NCI-H146 treated with DMSO at 0.1 percent for 48 hours (cell line): ENCODE results near the gene RANGAP1.
A peak's percentile ranks its signal among the peaks of the same experiment; 100 is the strongest.
"Not testable (repeated sequence)": the region's sequence is repeated elsewhere in the genome, so short reads cannot be mapped to it uniquely, and the experiment has no call there.

Experiments used
- DNase-seq: peaks from one replicate; lab custom pipeline; 2025; ENCODE audit not compliant: unreplicated experiment; lab: John Stamatoyannopoulos, UW

RANGAP1 gene

GRCh38 chr22:41301085-41302020 is 15.4 kb upstream of the RANGAP1 start, which contains the start of gene ZC3H7B:
TSS of gene ZC3H7B (plus strand) at chr22:41301525. CDS start at chr22:41320661, 19,136 bp downstream.
- DNase-seq, result peak; percentile 37

- DNase-seq, result no peak
Observed at GRCh38 chr22:41300661-41301060, 14.7 kb upstream of the RANGAP1 start.

DNA sequence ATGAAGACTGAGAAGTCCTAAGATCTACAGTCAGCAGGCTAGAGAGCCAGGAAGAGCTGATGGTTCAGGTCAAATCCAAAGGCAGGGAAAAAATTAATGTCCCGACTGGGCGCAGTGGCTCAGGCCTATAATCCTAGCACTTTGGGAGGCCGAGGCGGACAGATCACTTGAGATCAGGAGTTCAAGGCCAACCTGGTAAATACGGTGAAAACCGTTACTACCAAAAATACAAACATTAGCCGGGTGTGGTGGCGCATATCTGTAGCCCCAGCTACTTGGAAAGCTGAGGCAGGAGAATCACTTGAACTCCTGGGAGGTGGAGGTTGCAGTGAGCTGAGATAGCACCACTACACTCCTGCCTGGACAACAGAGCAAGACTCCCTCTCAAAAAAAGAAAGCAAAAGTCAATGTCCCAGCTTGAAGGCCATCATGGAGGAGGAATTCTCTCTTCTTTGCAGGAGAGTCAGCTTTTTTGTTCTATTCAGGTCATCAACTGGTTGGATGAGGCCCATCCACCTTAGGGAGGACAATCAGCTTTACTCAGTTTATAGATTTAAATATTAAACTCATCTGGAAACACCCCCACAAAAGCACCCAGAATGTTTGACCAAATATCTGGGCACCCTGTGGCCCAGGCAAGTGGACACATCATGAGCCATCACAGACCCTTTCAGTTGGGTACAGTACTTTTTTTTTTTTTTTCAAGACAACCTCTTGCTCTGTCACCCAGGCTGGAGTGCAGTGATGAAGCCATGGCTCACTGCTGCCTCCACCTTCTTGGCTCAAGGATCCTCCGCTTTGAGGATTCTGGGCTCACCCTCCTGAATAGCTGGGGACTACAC is 11.1 kb upstream of the RANGAP1 start:
- no peak for DNase-seq

DNA sequence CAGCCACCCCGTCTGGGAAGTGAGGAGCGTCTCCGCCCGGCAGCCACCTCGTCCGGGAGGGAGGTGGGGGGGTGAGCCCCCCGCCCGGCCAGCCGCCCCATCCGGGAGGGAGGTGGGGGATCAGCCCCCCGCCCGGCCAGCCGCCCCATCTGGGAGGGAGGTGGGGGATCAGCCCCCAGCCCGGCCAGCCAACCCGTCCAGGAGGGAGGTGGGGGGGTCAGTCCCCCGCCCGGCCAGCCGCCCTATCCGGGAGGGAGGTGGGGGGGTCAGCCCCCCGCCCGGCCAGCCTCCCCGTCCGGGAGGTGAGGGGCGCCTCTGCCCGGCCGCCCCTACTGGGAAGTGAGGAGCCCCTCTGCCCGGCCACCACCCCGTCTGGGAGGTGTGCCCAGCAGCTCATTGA is 8.8 kb upstream of the RANGAP1 start:
- DNase-seq, result not testable (repeated sequence)

GRCh38 chr22:41290262-41291221 is 4.6 kb upstream of the RANGAP1 start:
- DNase-seq, result no peak

DNA sequence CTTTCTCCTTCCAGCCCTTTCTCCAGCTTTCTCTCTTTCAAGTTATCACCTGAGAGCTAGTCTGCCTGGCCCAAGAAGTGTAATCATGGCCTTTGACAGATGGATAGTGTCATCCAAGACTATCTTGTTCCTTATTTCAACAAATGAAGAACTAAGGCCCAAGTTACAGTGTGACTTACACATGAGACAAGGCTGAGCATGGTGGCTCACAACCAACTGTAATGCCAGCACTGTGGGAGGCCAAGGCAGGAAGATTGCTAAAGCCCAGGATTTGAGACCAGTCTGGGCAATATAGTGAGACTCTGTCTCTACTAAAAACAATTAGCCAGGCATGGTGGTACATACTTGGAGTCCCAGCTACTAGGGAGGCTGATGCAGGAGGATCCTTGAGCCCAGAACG is 3.7 kb upstream of the RANGAP1 start:
- no peak for DNase-seq

DNA sequence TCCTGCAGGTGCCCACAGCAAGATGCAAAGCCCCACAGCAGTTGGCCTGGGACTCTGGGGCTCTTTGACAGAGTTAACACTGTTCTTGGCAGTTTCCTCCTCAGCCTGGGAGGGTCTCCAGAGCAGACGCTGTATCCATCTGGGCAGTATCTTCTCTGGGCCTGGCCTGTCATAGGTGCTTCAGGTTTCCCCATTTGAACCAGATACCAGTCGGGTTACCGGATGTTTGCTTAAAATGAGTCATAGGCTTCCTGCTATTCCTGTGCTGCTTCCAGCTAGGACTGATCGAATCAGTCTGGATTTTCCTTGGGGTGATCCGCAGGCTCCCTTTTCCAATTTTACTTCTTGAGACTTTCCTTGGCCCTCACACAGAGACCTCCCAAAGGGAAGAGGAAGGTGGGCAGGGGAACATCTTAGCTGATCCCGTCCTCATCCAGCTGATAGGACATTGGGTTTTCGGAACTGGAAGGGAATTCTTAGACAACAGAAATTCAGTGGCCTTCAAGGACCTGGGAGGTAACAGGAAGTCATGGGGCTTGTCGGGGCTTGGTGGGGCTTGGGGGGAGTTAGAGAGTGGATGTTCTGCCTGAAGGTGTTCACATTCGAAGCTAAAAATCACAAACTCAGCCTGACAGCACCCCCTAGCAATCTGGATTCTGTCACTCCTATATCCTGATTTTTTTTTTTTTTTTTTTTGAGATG is 2.4 kb upstream of the RANGAP1 start:
- DNase-seq, result peak; percentile 22

DNA sequence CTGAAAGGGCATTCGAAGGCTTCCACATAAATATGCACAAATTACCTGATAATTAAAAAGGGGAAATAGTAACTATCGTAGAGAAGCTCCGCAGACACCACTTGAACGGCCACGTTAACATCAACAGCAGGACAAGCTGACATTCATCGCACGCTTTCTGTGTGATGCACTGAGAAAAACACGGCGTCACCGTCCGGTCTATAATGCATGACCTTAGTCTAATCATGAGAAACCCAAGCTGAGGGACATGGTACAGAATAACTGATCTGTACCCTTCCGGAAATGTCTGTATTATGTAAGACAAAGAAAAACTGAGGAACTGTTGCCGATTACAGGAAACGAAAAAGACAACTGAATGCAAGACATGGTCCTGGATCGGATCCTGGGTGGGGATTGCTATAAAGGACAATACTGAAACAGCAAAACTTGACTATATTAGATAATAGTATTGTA is 678 bp upstream of the RANGAP1 start:
- DNase-seq, result no peak

GRCh38 chr22:41285441-41285819 is 557 bp downstream of the RANGAP1 start:
- peak; percentile 23 for DNase-seq

DNA sequence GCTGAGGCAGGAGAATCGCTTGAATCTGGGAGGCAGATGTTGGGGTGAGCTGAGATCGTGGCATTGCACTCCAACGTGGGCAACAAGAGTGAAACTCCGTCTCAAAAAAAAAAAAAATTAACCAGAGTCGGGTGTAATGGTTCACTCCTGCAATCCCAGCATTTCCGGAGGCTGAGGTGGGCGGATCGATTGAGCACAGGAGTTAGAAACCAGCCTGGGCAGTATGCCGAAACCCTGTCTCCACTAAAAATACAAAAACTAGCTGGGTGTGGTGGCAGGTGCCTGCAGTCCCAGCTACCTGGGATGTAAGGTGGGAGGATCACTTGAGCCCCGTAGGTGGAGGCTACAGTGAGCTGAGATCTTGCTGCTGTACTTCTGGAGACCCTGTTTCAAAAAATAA is 1.5 kb downstream of the RANGAP1 start:
- DNase-seq, result no peak

DNA sequence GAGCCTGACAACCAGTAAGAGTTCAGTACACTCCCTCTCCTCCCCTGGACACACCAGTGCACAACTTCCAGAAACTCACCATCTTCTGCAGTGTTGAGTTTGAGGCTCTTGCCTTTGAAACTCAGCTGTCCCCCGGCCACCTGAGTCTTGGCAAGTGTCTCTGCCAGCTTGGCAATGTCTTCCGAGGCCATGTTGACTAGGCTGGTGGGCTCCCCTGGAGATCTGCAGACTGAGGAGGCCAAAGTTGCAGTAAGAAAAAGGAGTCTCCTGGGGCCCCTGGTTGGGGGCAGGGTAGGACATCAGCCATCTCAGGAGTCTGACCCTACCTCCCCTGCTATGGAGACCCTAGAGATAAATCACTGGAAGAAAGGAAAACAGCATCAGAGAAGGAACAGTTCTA is 5.1 kb downstream of the RANGAP1 start:
- DNase-seq, result no peak

DNA sequence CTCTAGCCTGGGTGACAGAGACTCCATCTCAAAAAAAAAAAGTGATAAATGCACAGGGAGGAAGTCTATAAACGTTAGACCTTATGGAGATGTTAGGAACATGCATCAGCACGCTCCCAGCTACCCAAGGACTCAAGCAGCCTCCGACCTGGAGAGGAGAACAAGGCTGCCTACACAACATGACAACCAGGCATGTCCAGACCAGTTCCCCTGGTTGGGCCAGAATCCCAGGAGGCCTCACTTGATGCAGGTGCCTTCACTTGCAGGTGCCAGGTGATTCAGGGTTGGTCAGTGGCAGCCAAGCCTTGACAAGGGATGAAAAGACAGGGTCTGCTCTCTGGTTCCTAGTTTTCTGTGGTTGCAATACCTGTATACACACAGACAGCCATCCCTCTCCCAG is 5.9 kb downstream of the RANGAP1 start:
- DNase-seq, result no peak

DNA sequence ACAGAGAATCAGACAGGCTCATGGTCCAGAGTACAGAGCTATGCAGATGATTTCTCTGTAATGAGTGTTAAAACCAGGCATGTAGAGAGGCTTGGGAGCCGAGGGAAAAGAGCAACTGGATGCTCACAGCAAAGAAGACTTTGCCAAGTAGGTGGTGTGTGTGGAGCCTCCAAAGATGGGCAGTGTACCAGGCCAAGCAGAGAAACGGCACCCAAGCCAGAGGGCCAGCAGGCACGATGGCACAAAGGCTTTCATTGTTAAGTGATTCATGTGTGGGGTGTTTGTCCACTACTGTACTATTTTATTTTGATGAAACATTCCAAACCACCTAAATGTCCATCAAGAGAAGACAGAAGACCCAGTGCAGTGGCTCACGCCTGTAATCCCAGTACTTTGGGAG is 11.1 kb downstream of the RANGAP1 start:
- DNase-seq, result no peak

GRCh38 chr22:41273128-41273527 is 12.9 kb downstream of the RANGAP1 start:
- DNase-seq, result no peak

DNA sequence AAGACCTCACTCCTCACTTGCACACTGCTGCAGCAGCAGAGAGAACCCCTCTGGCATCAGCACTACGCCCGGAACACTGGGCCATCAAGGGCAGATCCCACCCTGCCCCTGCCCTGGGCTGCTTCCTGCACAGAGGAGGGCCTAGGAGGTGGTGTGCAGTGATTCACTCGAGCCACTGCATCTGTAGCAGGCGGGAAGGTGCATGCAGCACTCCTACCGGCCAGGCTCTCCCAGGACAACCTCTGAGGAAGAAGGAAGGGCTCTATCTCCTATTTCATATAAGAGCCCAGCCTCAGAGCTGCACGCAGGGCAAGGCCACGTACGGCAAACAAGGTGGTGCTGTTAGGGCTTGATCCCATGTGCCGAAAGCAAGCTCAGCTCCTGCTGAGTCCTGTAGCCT is 14.2 kb downstream of the RANGAP1 start:
- DNase-seq, result no peak

- DNase-seq, result no peak
Observed at GRCh38 chr22:41267958-41268357, 18.0 kb downstream of the RANGAP1 start.

DNA sequence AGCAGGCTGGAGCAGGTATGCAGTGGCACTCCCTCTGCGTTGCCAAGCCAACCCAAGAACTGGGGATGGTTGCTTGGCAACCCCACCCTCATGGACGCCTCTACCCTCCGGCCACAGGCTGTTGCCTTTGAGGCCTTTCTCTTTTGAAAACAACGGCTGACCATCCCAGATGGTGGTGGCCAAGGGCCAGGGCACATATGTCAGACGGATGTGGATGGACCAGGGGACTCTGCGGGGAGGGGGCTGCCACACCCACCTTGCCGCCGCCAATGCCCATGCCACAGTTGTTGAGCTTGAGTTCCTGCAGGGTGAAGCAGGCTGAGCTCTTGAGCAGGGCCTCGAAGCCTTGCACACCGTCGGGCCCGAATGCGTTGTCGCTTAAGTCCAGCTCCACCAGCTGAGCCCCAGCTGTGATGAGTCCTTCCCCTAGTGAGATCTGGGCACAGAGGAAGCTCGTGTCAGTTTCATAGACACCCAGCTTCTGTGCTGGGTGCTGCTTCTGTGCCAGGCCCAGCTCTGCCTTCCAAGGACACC is 21.5 kb downstream of the RANGAP1 start:
- DNase-seq, result no peak

DNA sequence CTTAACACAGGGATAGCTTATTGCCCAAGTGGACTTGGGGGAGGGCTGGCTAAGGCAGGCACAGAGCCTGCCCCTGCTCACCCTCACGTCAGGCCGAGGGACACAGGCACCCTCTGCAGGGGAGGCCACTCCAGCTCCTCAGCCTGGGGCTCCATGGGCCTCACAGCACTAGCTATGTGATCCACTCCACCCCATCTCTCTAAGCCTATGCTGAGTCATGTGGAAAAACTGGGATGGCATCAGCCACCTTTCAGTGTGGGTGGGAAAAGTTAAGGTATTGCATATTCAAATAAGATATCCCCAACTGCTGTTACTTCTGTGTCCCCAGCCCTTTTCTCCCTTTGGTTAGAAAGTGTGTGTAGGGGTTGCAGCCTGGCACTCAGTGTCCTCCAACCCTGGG is 22.3 kb downstream of the RANGAP1 start:
- DNase-seq, result no peak

- no peak for DNase-seq
Observed at GRCh38 chr22:41262250-41262765, 23.7 kb downstream of the RANGAP1 start.
